H1 (cell line): Measurements from ENCODE around the gene LAG3. TPM values are rescaled to one million over a fixed set of nuclear protein-coding genes. Genes with fewer than 3 reads are reported as not detected.

Source experiments
- CTCF ChIA-PET: fragments of 300-600 bp; sonication (Branson Sonifier 250); formaldehyde crosslinking; loops from one replicate; lab custom pipeline; 2021; ENCODE audit not compliant: partially characterized antibody; lab: Charles Lee
- POLR2A ChIA-PET: fragments of 300-600 bp; sonication (Branson Sonifier 250); formaldehyde crosslinking; loops from one replicate; lab custom pipeline; 2021; ENCODE audit warnings: inconsistent platforms; ENCODE audit not compliant: partially characterized antibody; lab: Charles Lee
- DNase-seq, 2 experiments: peaks; one replicate each; pipeline versions ENCODE4 v3.0.0 to v3.0.0-alpha.2; 2010 to 2022; ENCODE audit warnings: low spot score in 2 of 2, low read depth in 1 of 2, mixed read lengths in 1 of 2
- FAIRE-seq: peaks from 2 replicates; lab custom pipeline; 2011; peaks lifted over from hg19 to GRCh38; lab: Jason Lieb, UNC
- H2AFZ ChIP-seq: 2 replicates; pipeline ENCODE4 v1.8.1; 2012; ENCODE audit warnings: low read length, inconsistent platforms
- H2AK5ac ChIP-seq: 2 replicates; pipeline ENCODE4 v1.6.1; 2013; ENCODE audit warnings: low read depth, low read length
- H2BK120ac ChIP-seq: replicated peaks from 2 replicates; pipeline ENCODE3; 2013; ENCODE audit warnings: low read depth, low read length, inconsistent platforms
- H2BK12ac ChIP-seq: 2 replicates; pipeline ENCODE4 v1.6.1; 2013; ENCODE audit warnings: low read depth, low read length
- H2BK15ac ChIP-seq: 2 replicates; pipeline ENCODE4 v1.6.1; 2013; ENCODE audit warnings: low read length
- H2BK20ac ChIP-seq: 2 replicates; pipeline ENCODE4 v1.6.1; 2013; ENCODE audit warnings: low read length
- H2BK5ac ChIP-seq: 2 replicates; pipeline ENCODE4 v1.6.1; 2013; ENCODE audit warnings: low read depth, low read length
- H3K14ac ChIP-seq: 2 replicates; pipeline ENCODE4 v1.6.1; 2013; ENCODE audit warnings: inconsistent platforms; ENCODE audit not compliant: insufficient read length
- H3K18ac ChIP-seq: 2 replicates; pipeline ENCODE4 v1.6.1; 2013; ENCODE audit warnings: low read length; ENCODE audit errors: extremely low read depth
- H3K23ac ChIP-seq: 2 replicates; pipeline ENCODE4 v1.6.1; 2013; ENCODE audit warnings: inconsistent platforms; ENCODE audit not compliant: insufficient read length
- H3K23me2 ChIP-seq: 2 replicates; pipeline ENCODE4 v1.6.1; 2013; ENCODE audit warnings: low read depth, low read length
- H3K27ac ChIP-seq: 2 replicates; pipeline ENCODE4 v1.6.1; 2011; ENCODE audit warnings: low read depth, low read length, inconsistent platforms
- H3K27me3 ChIP-seq, 4 experiments: replicated peaks in 1 of 4; 1 replicate in 1 of 4; 2 replicates in 3 of 4; pipeline versions ENCODE4 v1.6.1 to v1.8.1; 2011 to 2013; ENCODE audit warnings: low read length in 3 of 4, mild to moderate bottlenecking in 3 of 4, inconsistent platforms in 2 of 4, mixed read lengths in 2 of 4, moderate library complexity in 1 of 4; ENCODE audit not compliant: control insufficient read depth in 3 of 4, insufficient read depth in 3 of 4; ENCODE audit errors: extremely low read depth in 1 of 4
- H3K36me3 ChIP-seq, 4 experiments: 2 replicates each; pipeline versions ENCODE4 v1.6.1 to v1.8.1; 2011 to 2013; ENCODE audit warnings: mild to moderate bottlenecking in 4 of 4, low read length in 3 of 4, moderate library complexity in 2 of 4, control low read depth in 1 of 4, inconsistent platforms in 1 of 4; ENCODE audit not compliant: insufficient read depth in 4 of 4, control insufficient read depth in 2 of 4
- H3K4ac ChIP-seq: replicated peaks from 2 replicates; pipeline ENCODE3; 2013; ENCODE audit warnings: low read length, low read depth, mixed read lengths, inconsistent platforms; ENCODE audit not compliant: insufficient read length
- H3K4me1 ChIP-seq, 4 experiments: replicated peaks in 1 of 4; 1 replicate in 1 of 4; 2 replicates in 3 of 4; pipeline versions ENCODE4 v1.6.1 to v1.8.1; 2011 to 2013; ENCODE audit warnings: low read length in 3 of 4, inconsistent platforms in 2 of 4, mixed read lengths in 1 of 4; ENCODE audit not compliant: insufficient read depth in 4 of 4, control insufficient read depth in 3 of 4
- H3K4me2 ChIP-seq, 2 experiments: 2 replicates each; pipeline versions ENCODE4 v1.6.1 to v1.8.1; 2011 to 2013; ENCODE audit warnings: low read depth in 2 of 2, low read length in 2 of 2, control low read depth in 1 of 2, inconsistent platforms in 1 of 2, mild to moderate bottlenecking in 1 of 2; ENCODE audit not compliant: insufficient read depth in 1 of 2
- H3K4me3 ChIP-seq, 4 experiments: fragments of 200-600, 300-600 bp in 1 of 4; sonication (generic), shearing (Covaris generic), sonication (Bioruptor Twin) in 1 of 4; 2 replicates each; pipeline versions ENCODE4 v1.5.1 to v1.8.1; 2011 to 2016; ENCODE audit warnings: low read length in 4 of 4, low read depth in 3 of 4, control low read depth in 2 of 4, inconsistent platforms in 2 of 4, mild to moderate bottlenecking in 2 of 4, mixed read lengths in 1 of 4, moderate library complexity in 1 of 4; ENCODE audit not compliant: insufficient read depth in 2 of 4; ENCODE audit errors: extremely low read depth in 1 of 4
- H3K56ac ChIP-seq: replicated peaks from 2 replicates; pipeline ENCODE3; 2013; ENCODE audit warnings: low read depth, mild to moderate bottlenecking, mixed read lengths, low read length, inconsistent platforms; ENCODE audit not compliant: insufficient read length
- H3K79me1 ChIP-seq: 2 replicates; pipeline ENCODE4 v1.6.1; 2013; ENCODE audit warnings: low read depth, low read length, control low read depth
- H3K79me2 ChIP-seq, 2 experiments: 2 replicates each; pipeline versions ENCODE4 v1.6.1 to v1.8.1; 2012 to 2013; ENCODE audit warnings: low read length in 2 of 2, mild to moderate bottlenecking in 2 of 2, inconsistent platforms in 1 of 2; ENCODE audit not compliant: insufficient read depth in 2 of 2, control insufficient read depth in 1 of 2
- H3K9ac ChIP-seq, 4 experiments: replicated peaks in 1 of 4; 1 replicate in 1 of 4; 2 replicates in 3 of 4; pipeline versions ENCODE4 v1.6.1 to v1.8.1; 2011 to 2013; ENCODE audit warnings: low read depth in 3 of 4, low read length in 3 of 4, control low read depth in 2 of 4, mild to moderate bottlenecking in 2 of 4, moderate library complexity in 2 of 4, inconsistent platforms in 1 of 4; ENCODE audit errors: extremely low read depth in 1 of 4
- H3K9me3 ChIP-seq, 2 experiments: 2 replicates each; pipeline versions ENCODE4 v1.6.1 to v1.8.1; 2012 to 2013; ENCODE audit warnings: mild to moderate bottlenecking in 2 of 2, moderate library complexity in 2 of 2, control low read depth in 1 of 2, inconsistent platforms in 1 of 2, low read depth in 1 of 2, low read length in 1 of 2, mixed read lengths in 1 of 2; ENCODE audit not compliant: insufficient read depth in 2 of 2
- H4K20me1 ChIP-seq, 2 experiments: replicated peaks in 1 of 2; 2 replicates each; pipeline versions ENCODE3 to v1.8.1; 2011 to 2013; ENCODE audit warnings: inconsistent platforms in 2 of 2, low read length in 2 of 2, mild to moderate bottlenecking in 1 of 2; ENCODE audit not compliant: insufficient read depth in 2 of 2, control insufficient read depth in 1 of 2
- H4K5ac ChIP-seq: 2 replicates; pipeline ENCODE4 v1.6.1; 2013; ENCODE audit warnings: low read length, low read depth, mixed read lengths, inconsistent platforms; ENCODE audit not compliant: insufficient read length
- H4K8ac ChIP-seq: 2 replicates; pipeline ENCODE4 v1.8.0; 2013; ENCODE audit warnings: mild to moderate bottlenecking, moderate library complexity, low read length, inconsistent platforms; ENCODE audit not compliant: insufficient read depth; ENCODE audit errors: extremely low read depth
- H4K91ac ChIP-seq: replicated peaks from 2 replicates; pipeline ENCODE3; 2013; ENCODE audit warnings: low read length, mixed read lengths, inconsistent platforms; ENCODE audit not compliant: insufficient read length
- ASH2L ChIP-seq: fragments of 200-600, 300-600 bp; sonication (generic); IDR thresholded peaks from one replicate; pipeline ENCODE4 v1.7.1; 2017; ENCODE audit warnings: low read length
- CTBP2 ChIP-seq: IDR thresholded peaks from 2 replicates; pipeline ENCODE4 v1.7.0; 2011; ENCODE audit warnings: borderline replicate concordance, mild to moderate bottlenecking, moderate library complexity, mixed read lengths, low read length; ENCODE audit not compliant: insufficient read depth, insufficient read length
- EGR1 ChIP-seq: IDR thresholded peaks from 2 replicates; pipeline ENCODE4 v1.6.1; 2011; ENCODE audit warnings: low read depth, low read length, borderline replicate concordance
- FOSL1 ChIP-seq: IDR thresholded peaks from 2 replicates; pipeline ENCODE4 v1.6.1; 2011; ENCODE audit warnings: mild to moderate bottlenecking, low read depth, low read length, moderate library complexity; ENCODE audit not compliant: insufficient read depth
- KDM5A ChIP-seq: fragments of 200-600 bp; IDR thresholded peaks from 2 replicates; pipeline ENCODE4 v1.7.1; 2012; ENCODE audit warnings: mild to moderate bottlenecking, low read length, inconsistent platforms, mixed read lengths
- NANOG ChIP-seq: IDR thresholded peaks from 2 replicates; pipeline ENCODE4 v1.6.1; 2011; ENCODE audit warnings: low read length, low read depth, mild to moderate bottlenecking, inconsistent platforms; ENCODE audit not compliant: insufficient read depth, poor library complexity, severe bottlenecking
- PHF8 ChIP-seq: fragments of 200-600 bp; sonication (generic); conservative IDR thresholded peaks from 2 replicates; pipeline ENCODE4 v1.7.1; 2012; ENCODE audit warnings: low read depth, mild to moderate bottlenecking, inconsistent platforms, low read length, moderate library complexity
- SUZ12 ChIP-seq: fragments of 200-600 bp; sonication (generic); IDR thresholded peaks from 2 replicates; pipeline ENCODE4 v1.6.1; 2012; ENCODE audit warnings: mild to moderate bottlenecking, inconsistent platforms, low read length, moderate library complexity, mixed read lengths
- TEAD4 ChIP-seq: IDR thresholded peaks from 2 replicates; pipeline ENCODE4 v1.6.1; 2012; ENCODE audit warnings: low read depth, low read length, inconsistent platforms, mixed read lengths
- YY1 ChIP-seq: IDR thresholded peaks from 2 replicates; pipeline ENCODE4 v1.6.1; 2011; ENCODE audit warnings: low read depth, mild to moderate bottlenecking, low read length
- ZNF274 ChIP-seq: IDR thresholded peaks from 2 replicates; pipeline ENCODE4 v1.7.0; 2012; ENCODE audit warnings: low read length, borderline replicate concordance; ENCODE audit errors: extremely low read depth
- WGBS, 2 experiments: shearing (Covaris generic) in 1 of 2; methylation state at CpG; one replicate each; pipeline versions ENCODE4 v1.1.6 to v1.1.7; 2013 to 2015; ENCODE audit warnings: low lambda C conversion rate in 2 of 2, mixed read lengths in 2 of 2, inconsistent platforms in 1 of 2, low coverage in 1 of 2, missing lambda C conversion rate in 1 of 2; ENCODE audit not compliant: insufficient replicate concordance in 2 of 2, insufficient coverage in 1 of 2, insufficient read length in 1 of 2; ENCODE audit errors: extremely low coverage in 1 of 2, missing lambda C conversion rate in 1 of 2; 5-methylcytosine and 5-hydroxymethylcytosine counted together
- polyA plus RNA-seq, 7 experiments: library from polyadenylated mRNA; depleted of rRNA in 3 of 7; stranded (reverse) in 5 of 7; unstranded in 2 of 7; fragments of >200 nt in 5 of 7; fragments of 200-250 nt in 2 of 7; gene quantifications; 1 replicate in 5 of 7; 2 replicates in 1 of 7; 4 replicates in 1 of 7; pipeline versions ENCODE4 v1.2.1 to v1.2.3, GENCODE V29; 2011 to 2013; ENCODE audit warnings: missing spikeins in 2 of 7, mixed read lengths in 2 of 7
- total RNA-seq: library from RNA; stranded (reverse); fragmentation: NEBNext Ultra II Directional; extraction: Animal tissue kit (Norgen Biotek cat#: 25700); gene quantifications from 2 replicates; pipeline ENCODE4 v1.2.1, GENCODE V29; 2021
- TF ChIP-seq, protein P1 (sequence below): IDR thresholded peaks from 2 replicates; pipeline ENCODE4 v1.6.1; 2012; ENCODE audit warnings: inconsistent platforms

LAG3 gene
- total and polyA plus RNA-seq, 2 of the 8 experiments (the other 6 are each of a cell fraction or from before 2014, with no cell fraction given) = 1.1 to 3.1 TPM

DNA sequence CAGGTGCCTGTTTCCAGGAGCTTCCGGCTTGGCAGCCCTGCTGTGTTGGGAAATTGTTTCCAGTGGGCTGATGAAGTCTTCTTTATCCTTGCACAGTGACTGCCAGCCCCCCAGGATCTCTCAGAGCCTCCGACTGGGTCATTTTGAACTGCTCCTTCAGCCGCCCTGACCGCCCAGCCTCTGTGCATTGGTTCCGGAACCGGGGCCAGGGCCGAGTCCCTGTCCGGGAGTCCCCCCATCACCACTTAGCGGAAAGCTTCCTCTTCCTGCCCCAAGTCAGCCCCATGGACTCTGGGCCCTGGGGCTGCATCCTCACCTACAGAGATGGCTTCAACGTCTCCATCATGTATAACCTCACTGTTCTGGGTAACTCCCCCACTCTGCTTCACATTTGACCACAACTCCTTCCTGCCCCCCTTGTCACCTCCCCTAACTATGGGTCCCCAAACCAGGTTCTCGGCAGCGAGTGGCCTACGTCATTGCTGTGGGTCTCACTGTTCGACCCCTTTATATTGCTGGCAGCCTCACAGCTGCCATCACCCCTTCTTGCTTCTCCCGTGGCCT, 2.3 kb downstream of the LAG3 start:
- no peak overlapping the region for H2AFZ ChIP-seq
- no peak overlapping the region for H3K9ac ChIP-seq
- FAIRE-seq = no peak
- H3K79me2 ChIP-seq = peaks cover 0 to 2% of the 10 kb centered on the region in 2 experiments; a peak in 1 of 4 replicates
- no peak overlapping the region for H3K23ac ChIP-seq
- no peaks in the 10 kb centered on the region for H3K79me1 ChIP-seq
- peak overlapping the region; percentile 42; the same call in 1 of the 2 replicates for H2AK5ac ChIP-seq
- H3K4me2 ChIP-seq = peak overlapping the region in 1 of 2 experiments; percentile 85; a peak in 3 of 4 replicates
- H2BK5ac ChIP-seq = no peak overlapping the region
- 0 out of 2 replicates have a peak overlapping the region, but pooled peaks have one; percentile 80 for H2BK20ac ChIP-seq
- H4K8ac ChIP-seq = no peak overlapping the region
- no peak overlapping the region for H3K4ac ChIP-seq
- H2BK120ac ChIP-seq = no peak overlapping the region
- H4K20me1 ChIP-seq = peaks cover 1 to 7% of the 10 kb centered on the region in 2 experiments
- H3K4me3 ChIP-seq = no peak overlapping the region
- H2BK15ac ChIP-seq = 0 out of 2 replicates have a peak overlapping the region, but pooled peaks have one; percentile 72
- H3K18ac ChIP-seq = peak overlapping the region; percentile 7; the same call in 1 of the 2 replicates
- H3K4me1 ChIP-seq = peaks cover 5 to 38% (median 26%) of the 10 kb centered on the region in 4 experiments
- H2BK12ac ChIP-seq = no peak overlapping the region
- H3K23me2 ChIP-seq = peaks cover 15% of the 10 kb centered on the region
- 88% methylated on average over 15 of the region's 15 CpGs; no CpG with 5 or more reads in 1 of the 2 experiments for WGBS, 2 experiments
- peaks cover 0 to 36% (median 26%) of the 10 kb centered on the region in 4 experiments; a peak in 5 of 7 replicates for H3K27me3 ChIP-seq
- POLR2A ChIA-PET = interaction anchor here (0.7 to 11.6 kb wide), 19 partner anchors 7 to 240 kb away, joined by 3 to 151 read pairs (median 3); partner anchors contain the start of genes GAPDH, GPR162, MLF2 and PTMS
- no peak overlapping the region for H4K5ac ChIP-seq
- CTCF ChIA-PET = interaction anchor here (0.8 to 29.6 kb wide), 7 partner anchors 8 to 156 kb away, joined by 3 to 532 read pairs (median 7); partner anchors contain the start of genes GNB3, GPR162, MLF2 and P3H3
- no peaks in the 10 kb centered on the region for H3K9me3 ChIP-seq
- H3K56ac ChIP-seq = no peak overlapping the region
- no peak overlapping the region for H4K91ac ChIP-seq
- H3K14ac ChIP-seq = no peak overlapping the region
- DNase-seq = no peak
- H3K27ac ChIP-seq = no peak overlapping the region
- H3K36me3 ChIP-seq = peaks cover 0 to 21% (median 5%) of the 10 kb centered on the region in 4 experiments; a peak in 6 of 8 replicates
- TF ChIP-seq YY1 (no peak), TEAD4 (no peak), ZNF274 (no peak), CTBP2 (no peak), EGR1 (no peak), PHF8 (no peak), KDM5A (no peak), SUZ12 (no peak), FOSL1 (no peak), ASH2L (no peak), NANOG (no peak)
- TF ChIP-seq, protein P1, sequence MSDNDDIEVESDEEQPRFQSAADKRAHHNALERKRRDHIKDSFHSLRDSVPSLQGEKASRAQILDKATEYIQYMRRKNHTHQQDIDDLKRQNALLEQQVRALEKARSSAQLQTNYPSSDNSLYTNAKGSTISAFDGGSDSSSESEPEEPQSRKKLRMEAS = no peak
